ENCODE data around the gene OR51B6.
"Not testable (repeated sequence)": the region's sequence is repeated elsewhere in the genome, so short reads cannot be mapped to it uniquely, and the experiment has no call there.

The OR51B6 gene

GRCh38 chr11:5363679-5364078 lies 12.4 kb downstream of the OR51B6 start:
- DNase-seq (ENCODE audit: insufficient read length, low spot score) = no peak
- no peak for FAIRE-seq

GRCh38 chr11:5364214-5364613 lies 12.9 kb downstream of the OR51B6 start:
- FAIRE-seq (no peak), DNase-seq (ENCODE audit: insufficient read length, low spot score) (no peak)

GRCh38 chr11:5366365-5366764 lies 15.1 kb downstream of the OR51B6 start:
- DNase-seq (ENCODE audit: insufficient read length, low spot score); FAIRE-seq: not testable (repeated sequence)

- DNase-seq (ENCODE audit: insufficient read length, low spot score) (no peak), FAIRE-seq (peak; percentile 47)
These were observed 15.5 kb downstream of the OR51B6 start for GRCh38 chr11:5366856-5367255.

- FAIRE-seq = no peak
- no peak for DNase-seq (ENCODE audit: insufficient read length, low spot score)
These were observed 16.3 kb downstream of the OR51B6 start for GRCh38 chr11:5367448-5368074.

- DNase-seq (ENCODE audit: insufficient read length, low spot score) (no peak), FAIRE-seq (peak; percentile 84)
These were observed 17.3 kb downstream of the OR51B6 start for GRCh38 chr11:5368502-5369043.

- DNase-seq (ENCODE audit: insufficient read length, low spot score) (peak; percentile 27), FAIRE-seq (peak; percentile 90)
These were observed 18.5 kb downstream of the OR51B6 start for GRCh38 chr11:5369789-5370188.

- FAIRE-seq (peak; percentile 86), DNase-seq (ENCODE audit: insufficient read length, low spot score) (peak; percentile 27)
These were observed 29.5 kb downstream of the OR51B6 start for GRCh38 chr11:5380740-5381342.

- FAIRE-seq = no peak
- no peak for DNase-seq (ENCODE audit: insufficient read length, low spot score)
These were observed 32.3 kb downstream of the OR51B6 start, which contains the start of gene OR51M1 for GRCh38 chr11:5383576-5383975. TSS of gene OR51M1 (plus strand) at chr11:5383812. CDS start at chr11:5389399, 5,587 bp downstream.

GRCh38 chr11:5384335-5384734 lies 33.0 kb downstream of the OR51B6 start:
- FAIRE-seq (no peak), DNase-seq (ENCODE audit: insufficient read length, low spot score) (no peak)

- FAIRE-seq = no peak
These were observed 38.9 kb downstream of the OR51B6 start for GRCh38 chr11:5390210-5390609.

GRCh38 chr11:5394091-5394490 lies 42.8 kb downstream of the OR51B6 start:
- no peak for DNase-seq (ENCODE audit: insufficient read length, low spot score)
- no peak for FAIRE-seq

More at GRCh38 chr11:5390210-5390609, 38.9 kb downstream of the OR51B6 start:
- DNase-seq (ENCODE audit: insufficient read length, low spot score) = no peak

- DNase-seq (ENCODE audit: insufficient read length, low spot score) (no peak), FAIRE-seq (no peak)
These were observed 47.6 kb downstream of the OR51B6 start for GRCh38 chr11:5398936-5399335.

Data from GM19239 (cell line).